DND-41 (cell line): ENCODE data around the gene FAM171A1.
"Not testable (repeated sequence)": the region's sequence is repeated elsewhere in the genome, so short reads cannot be mapped to it uniquely, and the experiment has no call there.

ENCODE experiments used
- CTCF ChIP-seq: IDR thresholded peaks from 2 replicates; pipeline ENCODE4 v1.5.1; 2012; ENCODE audit warnings: borderline replicate concordance, low read length, moderate library complexity, mild to moderate bottlenecking; ENCODE audit not compliant: poor library complexity, severe bottlenecking; ENCODE audit errors: extremely low read depth
- EZH2 ChIP-seq: IDR thresholded peaks from 3 replicates; pipeline ENCODE4 v1.6.1; 2012; ENCODE audit warnings: borderline replicate concordance, low read depth, mild to moderate bottlenecking, moderate library complexity, low read length, inconsistent platforms; ENCODE audit not compliant: severe bottlenecking

DNA sequence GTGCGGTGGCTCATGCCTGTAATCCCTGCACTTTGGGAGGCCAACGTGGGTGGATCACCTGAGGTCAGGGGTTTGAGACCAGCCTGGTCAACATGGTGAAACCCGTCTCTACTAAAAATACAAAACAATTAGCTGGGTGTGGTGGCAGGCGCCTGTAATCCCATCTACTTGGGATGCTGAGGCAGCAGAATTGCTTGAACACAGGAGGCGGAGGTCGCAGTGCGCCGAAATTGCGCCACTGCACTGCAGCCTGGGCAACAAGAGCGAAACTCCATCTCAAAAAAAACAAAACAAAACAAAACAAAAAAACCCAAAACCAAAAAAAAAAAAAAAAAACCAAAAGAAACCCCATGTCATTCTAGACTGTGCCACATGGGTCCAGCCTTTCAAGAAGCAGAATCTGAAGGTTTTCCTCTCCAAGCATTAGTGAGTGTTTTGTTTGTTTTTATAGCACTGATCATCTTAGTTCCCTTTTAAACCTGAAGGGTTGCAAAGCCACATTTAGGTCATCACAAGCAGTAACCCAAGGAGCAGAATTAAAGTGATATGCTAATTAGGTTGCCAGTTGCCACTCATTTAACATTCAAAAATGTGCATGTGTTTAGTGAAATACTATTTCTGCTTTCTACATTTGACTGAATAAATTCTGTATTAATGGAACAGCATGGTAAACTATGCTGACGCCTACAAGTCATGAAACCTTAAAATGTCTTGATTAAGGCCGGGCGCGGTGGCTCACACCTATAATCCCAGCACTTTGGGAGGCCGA is 68.7 kb downstream of the FAM171A1 start:
- TF ChIP-seq CTCF, EZH2: not testable (repeated sequence)
